Left lung (tissue), 10 donors: ENCODE results near the gene SLIT3. TPM values are rescaled to one million over a fixed set of nuclear protein-coding genes. Genes with fewer than 3 reads are reported as not detected.

Source experiments
- ATAC-seq: fragments of 200-7000 bp; cut with Tn5 transposase; one replicate; pipeline ENCODE4 v1.9.1; 2020; ENCODE audit warnings: moderate library complexity
- DNase-seq, 4 donors: peaks; one replicate each; pipeline ENCODE4 v3.0.0-alpha.2; 2013 to 2020
- H3K27ac ChIP-seq, 2 donors: fragments of 200-600 bp; sonication (generic) in 1 of 2; one replicate each; pipeline versions ENCODE4 v1.5.0 to v1.8.0; 2020 to 2021
- H3K27me3 ChIP-seq, 2 donors: fragments of 200-600 bp; sonication (generic) in 1 of 2; one replicate each; pipeline versions ENCODE4 v1.5.0 to v1.8.0; 2020 to 2021
- H3K36me3 ChIP-seq, 2 donors: fragments of 200-600 bp; sonication (generic) in 1 of 2; one replicate each; pipeline versions ENCODE4 v1.5.0 to v1.8.0; 2020 to 2021
- H3K4me1 ChIP-seq, 2 donors: fragments of 200-600 bp; one replicate each; pipeline ENCODE4 v1.8.0; 2021
- H3K4me3 ChIP-seq, 2 donors: fragments of 200-600 bp; sonication (generic) in 1 of 2; one replicate each; pipeline versions ENCODE4 v1.5.0 to v1.8.0; 2020 to 2021; ENCODE audit warnings: mild to moderate bottlenecking in 1 of 2
- H3K9me3 ChIP-seq, 2 donors: fragments of 200-600 bp; sonication (generic) in 1 of 2; one replicate each; pipeline versions ENCODE4 v1.5.0 to v1.8.0; 2020 to 2021
- CTCF ChIP-seq, 2 donors: fragments of 200-600 bp; sonication (generic) in 1 of 2; IDR thresholded peaks; one replicate each; pipeline versions ENCODE4 v1.5.0 to v1.8.0; 2021; ENCODE audit warnings: antibody characterized with exemption in 2 of 2
- intact Hi-C, 2 donors: fragments of 100-400 bp; cut with DNase I; formaldehyde crosslinking; loops; one replicate each; pipeline versions ENCODE4 v1.11.2 to v1.14.2; 2022
- polyA plus RNA-seq, 6 donors: library from polyadenylated mRNA; unstranded; fragments of 120-200 nt; gene quantifications; one replicate each; pipeline ENCODE4 v1.2.1, GENCODE V29; 2013; ENCODE audit not compliant: insufficient read length in 6 of 6
- total RNA-seq, 2 donors: library from RNA; stranded (reverse); fragmentation: NEBNext Ultra II Directional; extraction: Animal tissue kit (Norgen Biotek cat#: 25700); gene quantifications; one replicate each; pipeline ENCODE4 v1.2.1, GENCODE V29; 2021
- donor health status: DM: no; HTN: yes; CAD: no.
- donor health status: DM: no; HTN: no; CAD: no.

The SLIT3 gene
- total and polyA plus RNA-seq, 8 donors, result 37.6 to 77.1 (median 45.9) TPM

- H3K4me1 ChIP-seq, result peaks cover 0 to 8% of the 10 kb centered on the region in 2 donors
- no peaks in the 10 kb centered on the region for H3K36me3 ChIP-seq
- H3K27ac ChIP-seq, result no peak overlapping the region
- H3K9me3 ChIP-seq, result no peaks in the 10 kb centered on the region
- ATAC-seq (no peak), DNase-seq (peak in 1 of 4 donors; percentile 44)
- TF ChIP-seq CTCF (IDR thresholded peaks at IDR 0.05), result no peak
- intact Hi-C loops, result no loop called here
- H3K27me3 ChIP-seq, result no peaks in the 10 kb centered on the region
- no peak overlapping the region for H3K4me3 ChIP-seq
Measured at GRCh38 chr5:169027501-169028061, 273.4 kb downstream of the SLIT3 start.

- no peak overlapping the region for H3K4me3 ChIP-seq
- no peak for TF ChIP-seq CTCF (IDR thresholded peaks at IDR 0.05)
- intact Hi-C loops, result no loop called here
- H3K27ac ChIP-seq, result no peak overlapping the region
- H3K27me3 ChIP-seq, result no peaks in the 10 kb centered on the region
- no peaks in the 10 kb centered on the region for H3K9me3 ChIP-seq
- no peaks in the 10 kb centered on the region for H3K36me3 ChIP-seq
- ATAC-seq, result no peak
- no peak for DNase-seq
- H3K4me1 ChIP-seq, result peaks cover 0 to 7% of the 10 kb centered on the region in 2 donors
Measured at GRCh38 chr5:169025491-169025890, 275.4 kb downstream of the SLIT3 start.

GRCh38 chr5:169024421-169024820 is 276.5 kb downstream of the SLIT3 start:
- Histone ChIP-seq H3K4me3 (no peak overlapping the region), H3K9me3 (no peaks in the 10 kb centered on the region), H3K36me3 (no peaks in the 10 kb centered on the region), H3K4me1 (no peaks in the 10 kb centered on the region), H3K27ac (no peak overlapping the region), H3K27me3 (no peaks in the 10 kb centered on the region)
- intact Hi-C loops, result no loop called here
- no peak for ATAC-seq
- no peak for TF ChIP-seq CTCF (IDR thresholded peaks at IDR 0.05)
- DNase-seq, result peak in 1 of 4 donors; percentile 40

GRCh38 chr5:169022718-169023117 is 278.2 kb downstream of the SLIT3 start:
- intact Hi-C loops, result no loop called here
- H3K27me3 ChIP-seq, result peaks cover 0 to 7% of the 10 kb centered on the region in 2 donors
- H3K4me3 ChIP-seq, result no peak overlapping the region
- no peaks in the 10 kb centered on the region for H3K9me3 ChIP-seq
- H3K4me1 ChIP-seq, result no peaks in the 10 kb centered on the region
- no peaks in the 10 kb centered on the region for H3K36me3 ChIP-seq
- no peak for TF ChIP-seq CTCF (IDR thresholded peaks at IDR 0.05)
- no peak overlapping the region for H3K27ac ChIP-seq
- DNase-seq, result no peak
- no peak for ATAC-seq

GRCh38 chr5:169020102-169020501 is 280.8 kb downstream of the SLIT3 start:
- intact Hi-C loops, result no loop called here
- no peak for DNase-seq
- no peaks in the 10 kb centered on the region for H3K36me3 ChIP-seq
- ATAC-seq, result no peak
- no peaks in the 10 kb centered on the region for H3K9me3 ChIP-seq
- peaks cover 0 to 7% of the 10 kb centered on the region in 2 donors for H3K27me3 ChIP-seq
- H3K4me1 ChIP-seq, result no peaks in the 10 kb centered on the region
- no peak overlapping the region for H3K27ac ChIP-seq
- H3K4me3 ChIP-seq, result no peak overlapping the region
- no peak for TF ChIP-seq CTCF (IDR thresholded peaks at IDR 0.05)
